G401 (cell line): ENCODE measurements around the gene DACH1. TPM values are rescaled to one million over a fixed set of nuclear protein-coding genes. Genes with fewer than 3 reads are reported as not detected.
A peak's percentile ranks its signal among the peaks of the same experiment; 100 is the strongest.

Source experiments
- DNase-seq: peaks from one replicate; pipeline ENCODE4 v3.0.0-alpha.2; 2015; ENCODE audit warnings: low spot score
- in situ Hi-C: cut with HindIII; loops from 2 replicates; pipeline ENCODE4 v1.10.0; 2016; ENCODE audit warnings: low sequenced_read_pairs, mixed read lengths
- total RNA-seq: library from RNA; depleted of rRNA; stranded (reverse); fragments of >200 nt; shearing (Covaris generic); gene quantifications from 2 replicates; pipeline ENCODE4 v1.2.3, GENCODE V29; 2014

Gene DACH1
- total RNA-seq, 1 experiment from 2014 or later: not detected

- in situ Hi-C loops: no loop called here
- DNase-seq: no peak
Observed at GRCh38 chr13:71645467-71645866, 221.5 kb downstream of the DACH1 start.

DNA sequence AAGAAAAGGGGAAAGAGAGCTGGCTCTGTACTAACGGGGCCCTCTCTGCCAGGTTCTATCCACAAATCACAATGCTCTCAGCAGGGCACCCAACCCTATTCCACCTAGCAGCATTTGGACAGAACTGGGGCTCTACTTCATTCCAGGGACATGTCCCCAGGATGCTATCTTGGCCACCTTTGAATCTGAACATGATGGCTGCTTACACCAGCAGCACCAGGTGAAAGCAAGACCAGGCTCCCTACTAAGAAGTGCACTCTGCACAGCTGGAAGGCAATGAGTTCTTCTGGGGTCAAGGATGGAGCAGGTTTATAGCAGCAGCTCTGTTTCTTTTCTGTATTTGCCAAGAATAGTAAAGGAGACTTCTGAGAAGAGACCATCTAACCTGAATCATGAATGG lies 222.4 kb downstream of the DACH1 start:
- DNase-seq: no peak
- in situ Hi-C loops: no loop called here

DNA sequence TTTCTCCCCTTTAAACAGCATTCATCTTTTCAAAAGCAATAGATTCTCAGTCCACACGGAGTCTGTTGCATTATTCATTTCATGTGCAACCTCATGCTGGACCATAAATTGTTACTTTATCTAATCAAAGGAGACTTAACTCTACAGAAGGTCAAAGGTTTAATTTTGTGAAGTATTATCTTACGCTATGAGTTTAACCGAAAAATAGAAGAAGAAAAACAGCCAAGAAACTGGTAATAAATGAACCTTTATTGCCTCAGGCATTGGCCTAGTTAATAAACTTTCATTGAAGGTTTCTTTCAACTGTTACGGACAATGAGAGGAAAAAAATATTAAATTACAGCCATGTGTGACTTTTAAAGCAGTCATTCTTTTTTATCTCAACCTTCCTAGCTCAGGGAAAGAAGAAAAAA lies 223.6 kb downstream of the DACH1 start:
- no peak for DNase-seq
- in situ Hi-C loops: no loop called here

GRCh38 chr13:71638751-71639150 lies 228.3 kb downstream of the DACH1 start:
- DNase-seq: no peak
- in situ Hi-C loops: no loop called here

- DNase-seq: no peak
- in situ Hi-C loops: no loop called here
Observed at GRCh38 chr13:71634602-71635443, 232.2 kb downstream of the DACH1 start.

DNA sequence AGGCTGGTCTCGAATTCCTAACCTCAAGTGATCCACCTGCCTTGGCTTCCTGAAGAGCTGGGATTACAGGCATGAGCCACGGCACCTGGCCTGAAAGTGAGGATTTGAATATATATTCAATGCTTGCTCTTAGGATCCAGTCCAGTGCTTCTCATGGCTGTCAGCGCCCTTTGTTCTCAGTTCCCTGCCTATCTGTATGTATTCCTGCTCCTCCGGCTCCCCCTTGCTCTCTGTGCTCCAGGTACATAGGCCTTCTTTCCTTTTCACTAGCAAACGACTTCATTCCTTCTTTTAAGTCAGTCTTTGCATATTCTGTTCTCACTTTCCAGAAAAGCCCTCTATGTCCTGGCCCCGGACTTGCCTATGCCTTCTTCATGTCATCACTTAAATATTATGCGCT lies 232.8 kb downstream of the DACH1 start:
- in situ Hi-C loops: no loop called here

GRCh38 chr13:71632721-71633120 lies 234.3 kb downstream of the DACH1 start:
- no peak for DNase-seq
- in situ Hi-C loops: no loop called here

More for the DNA sequence above, 232.8 kb downstream of the DACH1 start:
- DNase-seq: no peak

GRCh38 chr13:71632206-71632605 lies 234.8 kb downstream of the DACH1 start:
- DNase-seq: no peak
- in situ Hi-C loops: no loop called here

DNA sequence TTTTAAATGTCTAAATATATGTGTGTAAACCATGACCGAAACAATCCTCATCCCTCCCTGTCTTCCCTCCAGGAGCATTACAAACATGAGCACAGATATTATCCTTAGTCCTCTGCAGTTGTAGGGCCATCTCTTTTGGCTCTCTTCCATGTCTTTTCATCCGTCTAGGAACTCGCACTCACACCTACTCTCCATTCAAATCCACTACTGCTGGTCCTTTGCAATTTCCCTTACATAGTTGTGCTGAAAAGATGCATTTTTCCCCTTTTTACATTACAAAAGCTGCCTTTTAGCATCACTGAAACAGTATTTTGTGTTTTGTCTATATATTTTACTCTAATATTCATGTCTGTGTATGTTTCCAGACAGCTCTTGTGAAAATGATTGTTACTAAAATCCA lies 237.8 kb downstream of the DACH1 start:
- DNase-seq: no peak
- in situ Hi-C loops: no loop called here

DNA sequence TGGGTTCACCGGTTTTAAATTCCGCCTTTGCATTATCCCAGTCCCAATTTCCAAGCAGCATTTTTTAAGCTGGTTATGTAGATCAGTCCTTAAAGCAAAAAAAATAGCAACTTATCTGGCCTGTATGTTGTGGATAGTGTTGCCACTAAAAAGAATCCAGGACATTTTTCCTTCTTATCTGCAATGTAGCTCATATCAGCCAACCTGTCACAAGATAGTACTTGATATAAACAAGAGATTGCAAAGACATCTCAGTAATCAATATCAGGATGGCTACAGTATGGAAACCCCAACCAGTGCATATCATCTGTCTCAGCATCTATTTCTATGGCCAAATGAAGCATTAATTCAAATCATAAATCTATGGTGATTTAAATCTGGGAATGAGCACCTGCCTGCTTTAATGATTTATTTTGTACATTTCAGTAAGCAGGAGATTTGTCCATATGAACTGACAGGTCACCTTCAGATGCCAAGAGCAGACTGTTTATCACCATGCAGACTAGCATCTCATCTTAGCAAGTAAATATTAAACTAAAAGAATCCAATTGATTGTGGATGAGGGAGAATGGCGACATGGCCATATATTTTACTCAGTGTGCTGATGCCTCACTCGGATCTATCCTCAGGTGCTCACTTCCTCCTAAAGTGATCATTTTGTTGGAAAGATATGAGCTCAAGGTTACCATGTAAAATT lies 240.4 kb downstream of the DACH1 start:
- in situ Hi-C loops: no loop called here
- no peak for DNase-seq

DNA sequence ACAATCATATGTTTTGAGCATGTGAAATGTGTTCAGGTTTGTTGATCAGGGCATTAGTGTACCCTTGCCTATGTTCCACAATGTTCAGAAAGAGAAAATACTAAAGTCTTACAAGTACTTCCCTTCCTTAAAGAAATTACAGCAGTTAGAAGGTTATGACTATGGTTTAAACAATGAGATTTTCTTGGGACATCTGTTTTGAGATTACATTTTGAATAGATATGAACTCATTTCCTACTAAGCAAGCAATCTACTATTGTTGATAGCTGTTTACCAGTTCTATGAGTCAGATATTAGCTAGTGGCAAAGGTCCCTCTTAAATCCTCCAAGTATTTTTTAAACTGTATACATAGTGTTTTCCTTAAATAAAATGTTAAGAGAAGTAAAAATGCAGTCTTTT lies 241.3 kb downstream of the DACH1 start:
- in situ Hi-C loops: no loop called here
- no peak for DNase-seq

GRCh38 chr13:71624653-71625600 lies 242.1 kb downstream of the DACH1 start:
- no peak for DNase-seq
- in situ Hi-C loops: no loop called here

GRCh38 chr13:71621174-71622124 lies 245.6 kb downstream of the DACH1 start:
- in situ Hi-C loops: no loop called here
- peak; percentile 54 for DNase-seq

GRCh38 chr13:71619096-71619495 lies 247.9 kb downstream of the DACH1 start:
- in situ Hi-C loops: no loop called here
- no peak for DNase-seq

DNA sequence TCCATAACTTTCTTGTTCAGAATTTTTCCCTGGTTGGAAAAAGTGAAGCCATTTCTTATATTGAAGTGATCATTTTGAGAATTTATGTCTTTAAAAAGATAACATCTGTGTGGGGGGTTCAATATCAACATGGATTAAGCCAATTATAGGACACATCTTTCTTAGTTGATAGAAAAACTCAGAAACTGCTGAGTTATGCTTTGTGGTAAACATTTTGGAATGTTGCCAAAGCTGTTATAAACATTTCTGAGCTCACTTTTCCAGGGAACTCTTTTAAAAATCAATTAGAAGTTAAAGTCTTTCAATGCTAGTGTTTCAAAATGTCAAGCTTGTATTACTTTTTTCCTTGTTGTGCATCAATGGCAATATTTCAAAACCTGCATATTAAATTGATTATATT lies 248.8 kb downstream of the DACH1 start:
- DNase-seq: no peak

GRCh38 chr13:71617265-71617664 lies 249.7 kb downstream of the DACH1 start:
- in situ Hi-C loops: no loop called here
- no peak for DNase-seq

More for the DNA sequence above, 248.8 kb downstream of the DACH1 start:
- in situ Hi-C loops: no loop called here

GRCh38 chr13:71613066-71613745 lies 253.8 kb downstream of the DACH1 start:
- DNase-seq: no peak
- in situ Hi-C loops: no loop called here

GRCh38 chr13:71611292-71611691 lies 255.7 kb downstream of the DACH1 start:
- no peak for DNase-seq
- in situ Hi-C loops: no loop called here
